ENCODE measurements around the gene CYP4F11.

GRCh38 chr19:15864824-15865223 lies 69.5 kb downstream of the CYP4F11 start:
- no peak for TF ChIP-seq POLR2AphosphoS5 (IDR thresholded peaks at IDR 0.05; ENCODE audit: insufficient read depth, low read depth, low read length)
- TF ChIP-seq CTCF (IDR thresholded peaks at IDR 0.05; ENCODE audit: extremely low read depth in 1 of 2, insufficient read depth in 1 of 2, low read depth in 1 of 2, low read length in 2 of 2) = no peak
- no peak for TF ChIP-seq JUN (IDR thresholded peaks at IDR 0.05; ENCODE audit: borderline replicate concordance, insufficient read depth, insufficient read length, low read depth)
- no peak for TF ChIP-seq EZH2 (IDR thresholded peaks at IDR 0.05; ENCODE audit: borderline replicate concordance, low read depth, low read length, severe bottlenecking)
- TF ChIP-seq MAX (IDR thresholded peaks at IDR 0.05; ENCODE audit: insufficient read depth, insufficient read length) = no peak

Data from endothelial cell of umbilical vein (primary cell).